DMS53 treated with DMSO at 0.1 percent for 48 hours (cell line): Measurements from ENCODE around the gene COL10A1.
"Not testable (repeated sequence)": the region's sequence is repeated elsewhere in the genome, so short reads cannot be mapped to it uniquely, and the experiment has no call there.

Experiments
- DNase-seq: peaks from one replicate; lab custom pipeline; 2025; ENCODE audit not compliant: unreplicated experiment; lab: John Stamatoyannopoulos, UW

Gene COL10A1

DNA sequence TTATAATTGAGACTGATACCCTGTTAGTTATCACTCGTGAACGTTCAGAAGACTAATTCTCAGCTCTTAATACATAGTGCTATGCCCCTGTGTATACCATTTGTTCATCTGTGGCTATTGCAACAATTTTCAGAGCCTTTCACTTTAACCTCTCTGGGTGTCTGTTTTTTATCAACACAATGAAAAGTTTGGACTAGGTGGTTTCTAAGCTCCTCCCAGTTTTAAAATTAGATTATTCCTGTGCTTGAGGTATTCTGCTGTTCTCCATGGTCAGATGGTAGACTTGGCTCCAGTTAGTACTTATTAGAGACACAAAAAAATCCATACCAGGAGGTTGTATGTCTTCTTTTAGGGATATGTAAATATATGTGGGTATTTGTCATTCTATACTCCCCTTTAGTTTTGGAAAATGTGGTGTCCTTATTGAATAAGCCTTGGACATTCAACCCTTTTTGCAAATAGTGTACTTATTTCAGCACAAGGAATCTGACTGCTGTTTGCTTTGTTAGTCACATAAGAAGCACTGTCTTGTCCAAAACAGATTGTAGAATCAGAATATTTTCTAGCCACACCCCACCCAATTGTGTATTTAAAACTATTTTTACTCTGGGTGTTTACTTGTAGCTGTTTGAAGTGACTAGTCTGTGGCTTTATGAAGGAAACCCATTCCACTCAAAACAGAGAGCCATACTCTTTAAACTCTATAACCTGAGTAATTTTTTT is 2.0 kb upstream of the COL10A1 start:
- DNase-seq = no peak

DNA sequence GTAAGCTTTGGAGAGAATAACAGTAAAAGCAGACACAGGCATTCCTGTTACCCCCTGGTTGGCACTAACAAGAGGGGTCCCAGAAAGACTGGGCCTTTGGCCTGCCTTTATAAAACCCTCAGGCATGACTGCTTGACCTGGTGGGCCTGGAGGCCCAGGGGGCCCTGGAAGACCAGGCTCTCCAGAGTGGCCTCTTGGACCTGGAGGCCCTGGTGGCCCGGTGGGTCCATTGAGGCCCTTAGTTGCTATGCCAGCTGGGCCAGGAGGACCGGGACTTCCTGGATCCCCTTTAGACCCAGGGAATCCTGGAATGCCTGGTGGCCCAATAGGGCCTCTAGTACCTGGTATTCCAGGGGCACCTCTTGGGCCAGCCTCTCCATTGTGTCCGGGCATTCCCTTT is 5.5 kb downstream of the COL10A1 start:
- no peak for DNase-seq

DNA sequence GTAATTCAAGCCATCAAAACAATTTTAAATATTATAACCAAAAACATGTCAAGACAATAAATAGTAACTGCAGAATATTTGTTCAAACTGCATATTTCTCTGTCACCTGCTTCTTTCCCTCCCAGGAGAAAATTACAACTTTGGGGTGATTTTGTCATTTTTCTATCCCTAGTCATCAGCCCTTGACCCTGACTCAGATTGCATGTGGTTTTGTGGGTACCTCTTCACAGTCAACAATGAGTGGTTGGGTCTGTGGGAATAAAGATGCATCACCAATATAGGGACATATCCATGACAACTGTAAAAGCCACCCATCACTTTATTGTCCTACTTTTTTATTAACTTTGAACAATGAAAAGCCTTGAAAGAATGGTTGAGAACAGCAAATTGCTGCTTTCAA is 7.3 kb downstream of the COL10A1 start:
- DNase-seq = no peak

DNA sequence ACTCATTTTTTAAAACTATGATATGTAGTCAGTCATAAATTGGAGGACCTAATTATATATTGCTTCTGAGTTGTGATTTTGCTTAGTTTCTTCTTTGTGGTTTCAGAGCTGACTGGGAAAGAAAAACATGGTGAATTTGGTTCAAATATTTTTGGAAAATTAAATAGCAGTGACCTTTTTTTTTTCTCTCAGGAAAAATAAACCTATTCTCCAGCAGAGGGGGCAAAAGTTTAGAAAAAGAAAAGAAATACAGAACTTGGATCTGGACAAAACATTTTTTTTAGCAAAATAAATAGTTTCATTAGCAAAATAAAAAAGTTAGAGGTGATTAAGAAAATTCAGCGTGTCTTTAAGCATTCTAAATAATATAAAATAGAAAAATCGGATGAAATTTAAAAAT is 10.2 kb downstream of the COL10A1 start:
- DNase-seq = no peak

DNA sequence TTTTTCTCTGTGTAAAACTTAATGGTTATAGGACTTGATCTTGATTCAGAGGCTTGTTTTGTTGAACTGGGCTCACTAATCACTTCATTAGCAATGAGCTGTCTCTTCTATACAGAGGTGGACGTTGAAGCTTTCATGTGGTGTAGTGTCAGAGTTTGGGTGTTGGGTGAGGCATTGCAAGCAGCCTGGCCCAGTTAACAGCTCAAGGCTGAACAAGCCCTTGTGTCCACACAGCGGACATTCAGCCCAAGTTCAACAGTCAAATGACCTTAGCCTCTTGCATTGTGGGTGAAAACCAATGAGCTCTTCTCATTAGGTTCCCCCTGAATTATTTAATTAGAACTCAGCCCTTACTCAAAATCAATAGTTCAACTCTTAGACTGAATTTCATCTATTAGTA is 12.5 kb downstream of the COL10A1 start:
- DNase-seq = no peak

DNA sequence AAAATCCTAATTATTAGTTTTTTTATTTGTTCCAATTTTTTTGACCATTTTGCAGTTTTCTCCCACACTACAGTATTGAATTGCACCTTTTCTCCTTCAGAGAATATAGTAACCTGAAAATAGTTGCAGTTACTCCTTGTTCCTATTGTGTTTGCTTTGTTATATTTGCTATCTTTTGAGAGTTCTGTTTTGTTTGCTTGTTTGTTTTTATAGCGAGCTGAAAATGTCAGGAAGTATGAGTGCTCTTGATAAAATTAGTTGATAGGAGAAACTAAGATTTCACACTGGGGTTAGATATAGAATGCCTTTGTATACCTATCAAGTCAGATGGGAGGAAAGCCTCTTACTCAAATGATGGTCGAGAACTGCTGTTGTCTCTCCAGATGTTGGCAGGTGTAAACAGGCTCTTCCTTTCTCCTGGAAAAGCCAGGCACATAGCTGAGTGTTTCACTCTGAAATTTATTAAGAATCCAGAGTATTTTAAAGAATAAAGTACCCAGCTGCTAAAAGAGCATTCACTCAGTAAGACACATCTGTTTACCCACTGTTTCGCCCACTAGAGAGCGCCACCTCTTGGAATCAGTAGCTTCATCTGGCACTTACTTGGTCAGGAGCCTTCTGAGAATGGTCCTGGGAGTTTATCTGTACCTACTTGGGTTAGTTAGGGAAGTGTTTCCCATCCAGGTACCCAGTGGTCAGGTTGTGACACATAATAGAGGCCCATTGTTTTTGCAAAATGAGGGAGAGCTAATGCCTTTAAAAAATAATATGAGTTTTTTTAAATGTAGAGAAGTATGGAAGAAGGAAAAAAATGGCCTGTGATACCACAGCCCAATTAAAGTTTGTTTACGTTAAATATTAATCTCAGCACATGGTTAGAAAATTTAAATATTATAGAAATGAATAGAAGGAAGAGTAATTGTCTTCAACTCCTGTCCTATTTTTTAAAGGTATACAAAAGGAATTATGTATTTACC is 14.1 kb downstream of the COL10A1 start:
- peak; percentile 44 for DNase-seq

DNA sequence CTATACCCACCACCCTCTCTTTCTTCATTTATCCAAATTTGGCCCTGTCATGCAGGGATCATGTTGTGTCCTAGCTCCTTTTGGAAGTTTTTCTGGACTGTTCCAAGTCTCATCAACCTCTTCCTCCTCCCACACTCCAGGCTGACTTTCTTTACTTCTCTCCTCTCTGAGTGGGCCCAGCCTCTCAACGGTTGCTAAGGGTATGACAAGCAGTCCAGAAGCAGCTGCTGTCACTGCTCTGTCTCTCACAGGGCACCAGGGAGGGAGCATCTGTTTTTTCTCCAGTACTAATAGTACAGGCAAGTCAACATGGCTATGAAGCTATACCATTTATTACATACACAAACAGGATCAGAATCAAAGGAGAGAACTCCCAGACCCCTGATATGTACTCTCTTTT is 17.1 kb downstream of the COL10A1 start:
- DNase-seq = no peak

DNA sequence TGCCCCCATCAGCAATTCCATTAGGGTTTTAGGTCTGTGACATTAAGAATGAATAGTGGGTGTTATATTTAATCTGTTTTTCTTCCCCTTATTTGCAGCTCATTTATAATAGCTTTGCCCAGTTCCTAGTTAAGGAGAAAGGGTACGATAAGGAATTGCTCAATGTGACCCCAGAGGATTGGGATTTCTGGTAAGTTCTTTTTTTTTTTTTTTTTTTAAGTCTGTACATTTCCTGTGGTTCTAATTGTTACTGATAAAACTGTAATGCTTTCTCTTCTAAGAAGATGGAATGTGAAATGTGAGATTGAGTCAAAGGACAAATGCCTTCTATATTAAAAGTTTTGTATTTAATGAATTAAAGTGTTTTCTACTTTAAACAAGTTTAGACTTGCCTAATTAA is 19.8 kb downstream of the COL10A1 start:
- DNase-seq = no peak

DNA sequence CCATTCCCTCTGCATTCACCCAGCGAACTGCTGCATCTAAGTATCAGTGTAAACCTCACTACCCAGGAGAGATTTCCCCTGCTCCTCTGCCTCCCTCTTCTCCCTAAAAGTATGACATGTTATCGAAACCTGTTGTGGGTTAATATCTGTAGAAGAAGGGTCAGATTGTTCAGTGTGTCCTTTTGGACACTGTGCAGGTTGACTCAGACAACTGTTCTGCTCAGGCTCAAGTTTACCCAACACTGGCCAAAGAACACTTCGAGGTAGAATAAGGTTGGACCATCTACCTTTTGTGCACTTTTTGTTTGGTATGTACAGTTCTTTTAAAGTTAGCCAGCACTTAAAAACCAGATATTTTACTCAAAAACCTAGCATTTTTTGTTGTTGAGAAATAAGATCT is 20.7 kb downstream of the COL10A1 start:
- no peak for DNase-seq

DNA sequence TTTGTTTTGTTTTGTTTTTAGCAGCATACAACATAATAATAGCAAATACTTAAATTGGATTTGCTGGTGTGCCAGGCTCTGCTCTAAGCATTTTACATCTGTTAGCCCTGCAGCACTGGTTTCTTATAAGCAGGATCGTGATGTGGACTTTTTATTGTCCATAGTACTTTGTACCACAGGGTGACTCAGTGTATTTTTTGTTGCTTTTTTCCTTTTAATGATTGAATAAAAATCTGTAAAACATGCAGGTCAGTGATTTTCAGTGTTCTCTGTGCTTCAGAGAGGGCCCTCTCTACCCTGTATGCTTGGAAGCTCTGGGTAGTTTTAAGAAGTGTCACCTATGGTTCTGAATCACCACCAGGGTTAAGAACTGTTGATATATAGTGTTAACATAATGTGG is 21.3 kb downstream of the COL10A1 start:
- no peak for DNase-seq

DNA sequence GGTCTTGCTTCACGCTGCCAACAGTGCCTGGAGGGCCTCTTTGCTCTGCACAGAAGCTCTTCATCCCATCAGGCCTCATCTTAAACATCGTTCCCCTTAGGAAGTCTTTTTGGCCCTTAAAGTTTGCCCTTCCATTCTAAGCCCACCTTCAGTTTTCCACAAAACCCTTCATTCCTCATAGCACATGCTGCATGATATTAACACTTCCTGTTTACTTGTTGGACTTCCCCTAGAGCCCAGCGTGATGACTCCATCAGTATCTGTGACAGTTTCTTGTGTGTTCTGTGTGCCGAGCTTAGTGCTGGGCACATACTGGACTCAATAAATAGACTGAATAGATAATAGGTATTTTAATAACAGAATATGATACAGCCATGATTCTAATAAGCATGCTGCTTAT is 23.1 kb downstream of the COL10A1 start:
- DNase-seq = no peak

DNA sequence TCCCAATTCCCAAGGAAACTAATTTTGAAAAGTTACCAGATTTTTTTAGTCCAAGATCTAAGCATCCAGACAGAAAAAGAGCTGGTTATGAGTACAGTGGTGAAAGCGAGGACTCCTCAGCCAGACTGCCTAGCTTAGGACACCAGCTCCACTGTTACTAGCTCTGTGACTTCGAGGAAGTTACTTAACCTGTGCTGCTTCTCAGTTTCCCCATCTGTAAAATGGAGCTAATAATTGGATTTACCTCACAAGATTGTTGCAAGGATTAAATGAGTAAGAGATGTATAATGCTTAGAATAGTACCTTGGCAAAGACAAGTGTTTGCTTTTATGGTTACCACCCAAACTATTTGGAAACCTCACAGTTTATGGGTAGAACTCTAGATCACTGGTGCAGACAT is 24.1 kb downstream of the COL10A1 start:
- no peak for DNase-seq

DNA sequence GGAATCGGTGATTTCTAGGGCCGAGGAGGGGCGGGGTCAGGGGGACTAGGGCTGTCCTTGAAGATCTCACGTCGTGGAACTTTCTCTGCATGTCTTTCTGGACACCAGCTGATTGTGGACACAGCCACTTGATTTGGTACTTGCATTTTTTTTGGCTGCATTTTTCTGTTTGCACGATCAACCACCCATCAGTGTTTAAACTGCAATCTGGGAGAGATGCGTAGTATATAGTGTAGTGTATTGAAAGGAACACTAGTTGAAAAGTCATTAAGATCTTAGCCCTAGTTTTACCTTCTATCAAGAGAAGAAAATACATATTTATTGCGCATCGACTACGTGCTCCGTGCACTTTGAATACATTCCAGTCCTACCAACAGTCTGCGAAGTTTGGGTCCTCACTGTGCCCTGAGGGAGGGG is 24.6 kb downstream of the COL10A1 start:
- DNase-seq = no peak

DNA sequence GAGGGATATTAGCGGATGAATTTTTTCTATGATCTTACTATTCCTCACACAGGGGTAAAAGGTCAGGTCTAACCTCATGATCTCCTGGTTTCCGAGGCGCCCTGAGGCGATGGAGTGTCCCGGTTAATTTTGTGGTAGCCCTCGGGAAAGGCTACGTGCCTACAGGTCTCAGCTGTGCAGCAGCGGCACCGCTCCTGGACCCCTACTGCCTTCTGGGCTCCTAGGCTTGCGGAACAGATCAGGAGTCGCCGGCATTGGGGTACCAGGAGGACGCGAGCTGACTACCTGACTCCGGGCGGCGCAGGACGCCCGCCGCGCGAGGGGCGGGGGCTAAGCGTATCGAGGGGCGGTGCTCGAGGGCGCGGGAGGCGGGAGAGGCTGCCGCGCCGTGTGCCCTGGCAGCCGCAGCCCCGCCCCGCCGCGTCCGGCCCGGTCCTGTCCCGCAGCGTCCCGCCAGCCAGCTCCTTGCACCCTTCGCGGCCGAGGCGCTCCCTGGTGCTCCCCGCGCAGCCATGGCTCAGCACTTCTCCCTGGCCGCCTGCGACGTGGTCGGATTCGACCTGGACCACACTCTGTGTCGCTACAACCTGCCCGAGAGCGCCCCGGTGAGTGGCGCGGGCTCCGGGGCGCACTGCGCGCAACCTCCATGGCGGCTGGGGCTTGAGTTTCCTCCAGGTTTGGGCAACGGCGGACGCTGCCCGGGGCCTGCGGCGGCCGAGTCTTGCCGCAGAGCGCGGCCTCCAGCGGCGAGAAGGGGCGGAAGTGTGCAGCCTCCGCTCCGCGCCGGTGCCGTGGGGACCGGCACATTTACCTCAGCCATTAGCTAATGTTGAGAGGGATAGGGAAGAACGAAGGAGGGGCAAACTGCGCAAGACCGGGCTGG is 25.3 kb downstream of the COL10A1 start, which contains the start of gene NT5DC1:
Gene NT5DC1, plus strand, starts transcription at position 435 of the 883 bp plus-strand sequence. Its CDS starts 78 bp downstream, at position 513.
- DNase-seq = peak; percentile 55

DNA sequence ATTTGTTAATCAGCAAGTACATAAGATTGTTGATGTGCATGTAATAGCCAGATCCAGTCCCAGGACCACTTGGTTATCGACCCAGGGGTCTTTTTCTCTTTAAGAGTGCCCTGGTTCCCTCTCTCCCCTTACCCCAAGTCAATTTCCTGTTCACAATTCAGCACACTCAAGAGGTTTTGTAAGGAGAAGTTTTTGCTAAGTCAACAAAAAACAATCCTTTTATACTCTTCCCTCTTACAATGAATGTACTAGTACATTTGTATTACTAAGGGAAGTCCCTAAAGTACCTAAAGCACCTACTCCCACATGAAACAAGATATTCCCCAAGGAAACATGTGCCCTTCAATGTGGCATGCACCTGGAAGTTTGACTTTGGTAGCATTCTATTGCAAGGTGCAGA is 26.9 kb downstream of the COL10A1 start:
- no peak for DNase-seq

DNA sequence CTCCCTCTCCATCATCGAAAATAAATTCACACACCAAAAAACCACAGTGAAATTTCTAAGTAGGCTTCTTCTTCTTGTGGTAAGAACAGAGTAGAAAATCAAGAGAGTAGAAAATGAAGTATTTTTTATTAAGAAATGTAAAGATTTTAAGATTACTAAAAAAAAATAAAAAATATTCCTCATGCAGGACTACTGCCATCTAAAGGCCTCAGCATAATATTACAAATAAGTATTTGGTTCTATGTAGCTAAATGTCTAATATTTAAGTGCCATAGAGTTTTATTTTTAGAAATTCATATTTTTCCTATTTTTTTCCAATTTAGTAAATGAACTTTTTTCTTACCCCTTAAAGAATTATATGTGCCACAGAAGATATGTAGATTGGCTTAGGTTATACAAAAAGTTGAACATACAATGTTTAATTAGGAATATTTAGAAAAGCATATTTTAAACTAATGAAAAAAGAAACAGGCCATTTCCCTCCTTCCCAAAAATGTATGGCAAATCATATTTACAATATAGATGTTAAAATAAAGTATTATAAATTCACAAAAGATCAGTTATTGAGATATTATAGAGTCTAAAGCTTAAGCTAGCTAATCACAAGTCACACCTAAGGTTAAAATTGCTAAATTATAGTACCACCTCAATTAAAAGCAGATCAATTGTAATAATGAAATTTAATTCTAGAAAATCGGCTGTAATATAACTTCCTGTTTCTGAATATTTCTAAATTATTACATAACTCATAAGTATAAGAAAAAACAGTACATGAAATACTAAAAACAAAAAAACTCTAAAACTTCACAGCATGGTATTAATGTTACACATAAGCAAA is 28.7 kb downstream of the COL10A1 start:
- DNase-seq = peak; percentile 14

DNA sequence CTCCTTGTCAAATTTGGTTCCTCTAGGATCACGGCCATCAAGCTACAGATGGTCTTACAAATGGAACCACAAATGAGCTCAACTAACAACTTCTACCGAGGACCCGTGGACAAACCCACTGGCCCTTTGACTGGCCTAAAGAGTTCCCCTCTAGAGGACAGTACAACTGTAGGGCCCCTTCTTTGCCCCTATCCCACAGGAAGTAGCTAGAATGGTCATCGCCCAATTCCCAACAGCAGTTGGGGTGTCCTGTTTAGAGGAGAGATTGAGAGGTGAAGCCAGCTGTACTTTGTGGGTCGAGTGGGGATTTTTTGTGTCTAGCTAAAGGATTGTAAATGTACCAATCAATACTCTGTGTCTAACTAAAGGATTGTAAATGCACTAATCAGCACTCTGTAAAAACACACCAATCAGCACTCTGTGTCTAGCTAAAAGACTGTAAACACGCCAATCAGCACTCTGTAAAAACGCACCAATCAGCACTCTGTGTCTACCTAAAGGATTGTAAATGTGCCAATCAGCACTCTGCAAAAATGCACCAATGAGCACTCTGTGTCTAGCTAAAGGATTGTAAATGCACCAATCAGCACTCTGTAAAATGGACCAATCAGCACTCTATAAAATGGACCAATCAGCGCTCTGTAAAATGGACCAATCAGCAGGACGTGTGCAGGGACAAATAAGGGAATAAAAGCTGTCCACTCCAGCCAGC is 29.7 kb downstream of the COL10A1 start:
- DNase-seq = not testable (repeated sequence)

DNA sequence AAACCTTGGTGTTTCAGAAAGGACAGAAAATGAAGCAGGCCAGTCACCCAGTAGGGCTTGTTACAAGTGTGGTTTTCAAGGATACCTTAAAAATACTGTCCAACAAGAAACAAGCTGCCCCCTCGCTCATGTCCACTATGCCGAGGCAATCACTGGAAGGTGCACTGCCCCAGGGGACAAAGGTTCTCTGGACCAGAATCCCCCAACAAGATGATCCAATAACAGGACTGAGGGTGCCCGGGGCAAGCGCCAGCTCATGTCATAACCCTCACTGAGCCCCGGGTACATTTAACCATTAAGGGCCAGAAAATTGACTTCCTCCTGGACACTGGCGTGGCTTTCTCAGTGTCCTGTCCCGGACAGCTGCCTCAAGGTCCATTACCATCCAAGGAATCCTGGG is 31.9 kb downstream of the COL10A1 start:
- no peak for DNase-seq

DNA sequence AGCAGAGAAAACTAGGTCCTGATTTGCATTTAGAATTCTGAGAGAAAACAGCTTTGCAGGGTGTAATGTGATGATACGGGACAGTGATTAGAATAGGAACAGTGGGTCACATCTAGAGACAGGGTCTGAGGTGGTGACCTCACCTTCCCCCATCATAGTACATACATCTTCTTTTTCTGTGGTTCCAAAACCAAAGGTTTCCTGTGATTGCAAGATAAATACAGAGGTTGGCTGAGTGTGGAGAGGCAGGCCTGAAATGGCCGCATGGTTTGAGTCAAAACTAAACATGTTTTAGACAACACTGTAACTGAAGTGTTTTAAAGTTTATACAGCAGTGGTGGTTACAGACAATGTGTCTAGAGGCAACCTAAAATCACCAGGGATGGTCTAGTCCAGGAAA is 35.7 kb downstream of the COL10A1 start:
- no peak for DNase-seq

DNA sequence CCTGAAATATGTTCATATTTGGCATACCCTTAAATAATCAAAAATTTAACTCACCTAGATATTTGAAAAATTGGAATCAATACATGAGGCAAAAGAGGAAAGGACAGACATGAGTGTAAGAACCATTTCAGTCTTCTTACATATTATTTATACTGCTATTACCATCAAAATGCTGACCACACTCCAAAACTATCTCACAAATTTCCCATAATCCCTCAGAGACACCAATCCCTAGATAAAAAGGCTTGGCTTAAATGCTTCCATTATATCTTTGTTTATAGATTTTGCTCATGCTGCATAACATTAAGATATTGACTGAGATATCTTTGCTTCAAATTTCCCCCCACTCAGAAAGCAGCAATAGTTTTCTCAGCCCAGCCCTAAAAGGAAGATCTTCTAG is 37.0 kb downstream of the COL10A1 start:
- no peak for DNase-seq
